ENCODE data around the gene RCBTB1. TPM values are rescaled to one million over a fixed set of nuclear protein-coding genes. Genes with fewer than 3 reads are reported as not detected.
"Not testable (repeated sequence)": the region's sequence is repeated elsewhere in the genome, so short reads cannot be mapped to it uniquely, and the experiment has no call there.

The RCBTB1 gene
- total RNA-seq, 1 donor from 2014 or later, result 22.6 TPM

- no peaks in the 10 kb centered on the region for H3K9me3 Mint-ChIP-seq
- H3K4me3 Mint-ChIP-seq, result peak overlapping the region; percentile 88
- H3K27me3 Mint-ChIP-seq, result no peaks in the 10 kb centered on the region
- no peak for TF ChIP-seq CTCF (IDR thresholded peaks at IDR 0.05)
- peak overlapping the region; percentile 97 for H3K27ac Mint-ChIP-seq
- POLR2A ChIA-PET, result interaction anchor here (0.6 to 2.9 kb wide), 8 partner anchors 9 to 630 kb away, joined by 3 to 85 read pairs (median 9); partner anchors contain the start of genes ARL11, CAB39L, RCBTB1 and SETDB2
- ATAC-seq (ENCODE audit: low read depth) (no peak), DNase-seq (no peak)
- intact Hi-C loops (cut with micrococcal nuclease), result loop anchor here (2.0 kb wide), 3 partner anchors 14 to 440 kb away; partner anchors contain the start of genes KPNA3 and SPRYD7
- CTCF ChIA-PET, result interaction anchor here (0.9 kb wide), 1 partner anchor 26 kb away, joined by 3 read pairs; no protein-coding TSS in a partner anchor
- H3K4me1 Mint-ChIP-seq, result peaks cover 44% of the 10 kb centered on the region
- H3K36me3 Mint-ChIP-seq (ENCODE audit: low read depth), result peaks cover 50% of the 10 kb centered on the region
Observed at GRCh38 chr13:49497272-49497671, 88.1 kb downstream of the RCBTB1 start.

DNA sequence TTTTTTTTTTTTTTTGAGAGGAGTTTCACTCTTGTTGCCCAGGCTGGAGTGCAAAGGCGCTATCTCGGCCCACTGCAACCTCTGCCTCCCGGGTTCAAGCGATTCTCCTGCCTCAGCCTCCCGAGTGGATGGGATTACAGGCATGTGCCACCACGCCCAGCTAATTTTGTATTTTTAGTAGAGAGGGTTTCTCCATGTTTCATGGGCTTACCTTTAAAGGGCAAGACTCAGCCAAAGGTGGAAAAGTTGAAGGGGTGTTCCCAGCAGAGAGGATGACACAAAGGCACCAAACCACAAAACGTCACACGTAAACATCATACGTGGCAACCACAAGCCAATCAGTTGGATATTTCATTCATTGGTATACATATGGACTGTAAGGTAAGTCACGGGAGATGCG is 88.5 kb downstream of the RCBTB1 start:
- POLR2A ChIA-PET, result interaction anchor here (0.9 to 2.9 kb wide), 15 partner anchors 9 to 521 kb away, joined by 3 to 85 read pairs (median 6); partner anchors contain the start of genes ARL11, CAB39L, FNDC3A and RCBTB1
- H3K4me1 Mint-ChIP-seq, result peaks cover 44% of the 10 kb centered on the region
- DNase-seq; H3K9me3 Mint-ChIP-seq; H3K27me3 Mint-ChIP-seq; ATAC-seq (ENCODE audit: low read depth): not testable (repeated sequence)
- peak overlapping the region; percentile 88 for H3K4me3 Mint-ChIP-seq
- CTCF ChIA-PET, result interaction anchor here (0.9 kb wide), 1 partner anchor 27 kb away, joined by 3 read pairs; no protein-coding TSS in a partner anchor
- peak overlapping the region; percentile 97 for H3K27ac Mint-ChIP-seq
- intact Hi-C loops (cut with micrococcal nuclease), result loop anchor here (1.0 to 2.0 kb wide), 4 partner anchors 14 to 440 kb away; partner anchors contain the start of genes KPNA3 and SPRYD7
- peaks cover 53% of the 10 kb centered on the region for H3K36me3 Mint-ChIP-seq (ENCODE audit: low read depth)

DNA sequence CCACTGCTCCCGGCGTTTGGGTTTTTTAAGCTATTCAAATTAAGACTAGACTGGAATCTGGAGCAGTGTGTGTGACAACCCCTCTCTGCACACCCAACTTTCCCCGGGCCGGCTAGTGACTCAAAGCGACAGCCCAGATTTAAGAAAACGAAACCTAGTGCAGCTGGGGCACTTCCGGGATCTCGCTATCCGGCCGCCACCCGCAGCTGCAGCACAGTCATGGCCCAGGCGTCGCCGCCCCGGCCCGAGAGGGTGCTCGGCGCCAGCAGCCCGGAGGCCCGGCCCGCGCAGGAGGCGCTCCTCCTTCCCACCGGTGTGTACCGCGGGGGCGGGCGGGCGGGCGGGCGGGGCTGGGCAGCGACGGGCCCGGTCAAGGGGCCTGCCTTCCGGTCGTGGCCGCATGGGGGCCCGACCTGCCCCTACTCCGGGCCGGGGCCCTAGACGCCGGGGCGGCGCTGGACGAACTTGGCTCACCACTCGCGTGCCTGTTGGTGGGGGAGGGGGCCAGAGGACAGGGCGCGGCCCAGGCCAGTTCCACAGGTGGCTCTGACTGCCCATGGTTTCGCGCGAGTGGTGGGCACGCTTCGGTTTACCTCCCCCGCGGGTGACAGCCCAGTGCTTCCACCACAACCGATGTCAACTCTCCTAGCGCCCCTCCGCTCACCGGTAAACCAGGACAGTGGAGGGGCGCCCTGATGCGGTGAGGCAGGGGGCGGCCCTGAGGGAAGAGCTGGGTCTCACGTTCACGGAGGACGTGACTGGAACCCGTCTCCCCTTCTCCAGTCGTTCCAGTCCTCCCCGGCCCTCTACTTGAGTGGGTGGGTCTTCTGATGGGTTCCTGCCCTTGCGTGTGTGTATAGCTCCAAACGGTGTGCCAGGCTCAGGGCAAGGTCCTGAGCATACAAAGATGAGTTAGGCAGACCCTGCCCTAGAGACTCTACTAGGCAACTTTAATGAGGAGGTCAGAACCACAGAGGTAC is 89.3 kb downstream of the RCBTB1 start, which contains the start of gene PHF11:
Gene PHF11 (plus strand): TSS at position 171 of the 980 bp plus-strand sequence. CDS start 49 bp downstream, at position 220.
- Mint-ChIP-seq H3K27ac (peak within 1 kb of the TSS; percentile 100), H3K4me1 (peaks cover 44% of the 10 kb centered on the region)

DNA sequence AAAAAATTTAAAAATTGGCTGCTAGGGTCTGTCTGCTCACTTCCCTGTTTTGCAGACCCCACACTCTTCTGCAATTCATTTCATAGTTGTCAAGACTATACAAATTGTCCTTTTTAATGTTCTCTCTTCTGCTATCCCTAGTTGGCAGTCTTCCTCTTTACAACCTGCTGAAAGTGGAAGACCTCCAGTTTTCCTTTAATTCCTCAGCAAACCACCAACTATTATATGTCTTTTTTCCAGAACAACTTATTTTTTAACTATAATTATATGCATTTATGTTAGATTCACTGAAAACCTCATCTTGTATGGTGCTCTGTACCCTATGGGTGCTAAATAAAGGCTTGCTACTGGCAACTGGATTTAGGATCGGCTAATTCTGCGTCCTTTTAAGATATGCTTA is 90.7 kb downstream of the RCBTB1 start:
- no peak for TF ChIP-seq CTCF (IDR thresholded peaks at IDR 0.05)
- Mint-ChIP-seq H3K36me3 (ENCODE audit: low read depth) (peaks cover 45% of the 10 kb centered on the region), H3K27me3 (no peaks in the 10 kb centered on the region), H3K4me1 (peaks cover 37% of the 10 kb centered on the region), H3K4me3 (peak overlapping the region; percentile 98), H3K27ac (peak overlapping the region; percentile 100), H3K9me3 (no peaks in the 10 kb centered on the region)
- intact Hi-C loops (cut with micrococcal nuclease), result loop anchor here (1.0 to 2.0 kb wide), 4 partner anchors 36 to 194 kb away; partner anchors contain the start of genes CAB39L, RCBTB1 and SETDB2
- POLR2A ChIA-PET, result interaction anchor here (0.7 to 2.9 kb wide), 4 partner anchors 12 to 50 kb away, joined by 5 to 85 read pairs (median 20); partner anchors contain the start of genes CAB39L and SETDB2
- DNase-seq (no peak), ATAC-seq (ENCODE audit: low read depth) (no peak)
- CTCF ChIA-PET, result no interaction called here

More for the DNA sequence above, 89.3 kb downstream of the RCBTB1 start, which contains the start of gene PHF11:
- Mint-ChIP-seq H3K27me3 (no peaks in the 10 kb centered on the region), H3K4me3 (peak within 1 kb of the TSS; percentile 98), H3K9me3 (no peaks in the 10 kb centered on the region), H3K36me3 (ENCODE audit: low read depth) (peaks cover 52% of the 10 kb centered on the region)
- peak; percentile 78 for DNase-seq
- peak; percentile 82 for ATAC-seq (ENCODE audit: low read depth)
- intact Hi-C loops (cut with micrococcal nuclease), result loop anchor here (1.0 to 2.0 kb wide), 8 partner anchors 15 to 441 kb away; partner anchors contain the start of genes CAB39L, KPNA3, RCBTB1 and SETDB2
- ChIA-PET POLR2A (interaction anchor here (0.7 to 2.9 kb wide), 29 partner anchors 10 to 520 kb away, joined by 3 to 85 read pairs (median 5); partner anchors contain the start of genes ARL11, CAB39L, EBPL and FNDC3A), CTCF (interaction anchor here (0.7 to 0.9 kb wide), 3 partner anchors 27 to 112 kb away, joined by 3 to 4 read pairs (median 3); partner anchors contain the start of gene RCBTB1)
- no peak for TF ChIP-seq CTCF (IDR thresholded peaks at IDR 0.05)

DNA sequence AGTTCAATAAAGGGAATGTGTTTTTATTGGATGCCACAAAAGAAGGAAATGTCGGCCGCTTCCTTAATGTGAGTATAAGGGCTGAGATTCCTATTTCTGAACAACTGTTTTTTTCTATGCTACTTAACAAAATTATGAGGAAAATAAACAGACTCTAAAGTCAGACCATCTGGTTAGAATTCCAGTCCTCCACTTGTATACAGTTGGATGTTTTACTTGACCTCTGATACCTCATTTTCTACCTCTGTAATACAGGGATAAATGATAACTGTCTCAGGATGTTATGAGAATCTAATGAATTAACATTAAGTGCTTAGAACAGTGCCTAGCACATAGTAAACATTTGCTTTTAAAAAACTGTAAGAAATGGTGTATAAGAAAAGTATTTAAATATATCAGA is 96.8 kb downstream of the RCBTB1 start:
- intact Hi-C loops (cut with micrococcal nuclease), result no loop called here
- no peaks in the 10 kb centered on the region for H3K4me1 Mint-ChIP-seq
- ATAC-seq (ENCODE audit: low read depth), result no peak
- peaks cover 60% of the 10 kb centered on the region for H3K36me3 Mint-ChIP-seq (ENCODE audit: low read depth)
- H3K9me3 Mint-ChIP-seq, result no peaks in the 10 kb centered on the region
- H3K27me3 Mint-ChIP-seq, result no peaks in the 10 kb centered on the region
- ChIA-PET POLR2A (no interaction called here), CTCF (no interaction called here)
- TF ChIP-seq CTCF (IDR thresholded peaks at IDR 0.05), result no peak
- H3K27ac Mint-ChIP-seq, result no peak overlapping the region
- no peak for DNase-seq
- H3K4me3 Mint-ChIP-seq, result no peak overlapping the region
